Measurements from ENCODE around the gene MED12L.

Gene MED12L

GRCh38 chr3:151130428-151130827 lies 45.0 kb downstream of the MED12L start:
- Histone ChIP-seq H4K20me1 (ENCODE audit: insufficient read depth, low read length) (no peaks in the 10 kb centered on the region), H3K36me3 (replicated peaks; ENCODE audit: insufficient read depth, low read length) (no peaks in the 10 kb centered on the region), H2AFZ (ENCODE audit: low read length) (no peak overlapping the region), H3K4me3 (ENCODE audit: low read length) (no peak overlapping the region), H3K9me3 (replicated peaks; ENCODE audit: insufficient read depth, low read length) (no peaks in the 10 kb centered on the region), H3K27me3 (replicated peaks; ENCODE audit: insufficient read depth, low read length) (no peaks in the 10 kb centered on the region), H3K79me2 (ENCODE audit: low read length) (no peaks in the 10 kb centered on the region), H3K9me2 (replicated peaks; ENCODE audit: insufficient read depth, low read length) (no peaks in the 10 kb centered on the region), H3K9ac (ENCODE audit: low read length) (no peak overlapping the region), H3K27ac (ENCODE audit: low read length) (no peak overlapping the region), H3K4me1 (ENCODE audit: low read length) (peaks cover 10% of the 10 kb centered on the region), H3K4me2 (ENCODE audit: low read depth, low read length) (no peak overlapping the region), H3F3A (ENCODE audit: insufficient read depth, low read length) (0 out of 2 replicates have a peak, but pooled peaks cover 2% of the 10 kb centered on the region)
- TF ChIP-seq EZH2 (optimal IDR thresholded peaks at IDR 0.05; ENCODE audit: low read depth, low read length) (no peak), EZH2phosphoT487 (IDR thresholded peaks at IDR 0.05; ENCODE audit: low read length) (no peak)
- TF ChIP-seq, protein P1, sequence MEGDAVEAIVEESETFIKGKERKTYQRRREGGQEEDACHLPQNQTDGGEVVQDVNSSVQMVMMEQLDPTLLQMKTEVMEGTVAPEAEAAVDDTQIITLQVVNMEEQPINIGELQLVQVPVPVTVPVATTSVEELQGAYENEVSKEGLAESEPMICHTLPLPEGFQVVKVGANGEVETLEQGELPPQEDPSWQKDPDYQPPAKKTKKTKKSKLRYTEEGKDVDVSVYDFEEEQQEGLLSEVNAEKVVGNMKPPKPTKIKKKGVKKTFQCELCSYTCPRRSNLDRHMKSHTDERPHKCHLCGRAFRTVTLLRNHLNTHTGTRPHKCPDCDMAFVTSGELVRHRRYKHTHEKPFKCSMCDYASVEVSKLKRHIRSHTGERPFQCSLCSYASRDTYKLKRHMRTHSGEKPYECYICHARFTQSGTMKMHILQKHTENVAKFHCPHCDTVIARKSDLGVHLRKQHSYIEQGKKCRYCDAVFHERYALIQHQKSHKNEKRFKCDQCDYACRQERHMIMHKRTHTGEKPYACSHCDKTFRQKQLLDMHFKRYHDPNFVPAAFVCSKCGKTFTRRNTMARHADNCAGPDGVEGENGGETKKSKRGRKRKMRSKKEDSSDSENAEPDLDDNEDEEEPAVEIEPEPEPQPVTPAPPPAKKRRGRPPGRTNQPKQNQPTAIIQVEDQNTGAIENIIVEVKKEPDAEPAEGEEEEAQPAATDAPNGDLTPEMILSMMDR (IDR thresholded peaks at IDR 0.05; ENCODE audit: low read length), result no peak
- no peak for DNase-seq

DNA sequence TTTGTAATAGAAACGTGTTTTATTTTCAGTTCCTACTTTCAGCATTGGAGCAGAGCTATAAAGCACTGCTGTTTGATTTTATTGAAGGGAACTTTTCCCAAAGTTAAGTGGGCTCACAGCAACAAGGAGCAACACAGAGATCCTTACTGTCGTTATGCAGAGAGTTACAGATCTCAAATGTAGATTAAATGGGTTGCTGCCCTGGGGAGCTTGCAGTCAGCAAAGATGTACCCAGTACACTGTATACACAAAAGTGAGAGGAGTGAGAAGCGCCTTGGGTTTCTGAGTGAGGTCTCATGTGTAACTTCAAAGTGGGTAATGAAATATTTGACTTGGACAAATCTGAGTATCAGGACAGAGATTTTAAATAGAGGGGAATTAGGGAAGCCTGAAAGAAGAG lies 47.7 kb downstream of the MED12L start:
- Histone ChIP-seq H3K27ac (ENCODE audit: low read length) (no peak overlapping the region), H3K9me3 (replicated peaks; ENCODE audit: insufficient read depth, low read length) (no peaks in the 10 kb centered on the region), H3K27me3 (replicated peaks; ENCODE audit: insufficient read depth, low read length) (no peaks in the 10 kb centered on the region), H3K79me2 (ENCODE audit: low read length) (no peaks in the 10 kb centered on the region), H3K4me3 (ENCODE audit: low read length) (no peak overlapping the region), H3K4me1 (ENCODE audit: low read length) (peaks cover 21% of the 10 kb centered on the region), H3K9me2 (replicated peaks; ENCODE audit: insufficient read depth, low read length) (no peaks in the 10 kb centered on the region), H3K36me3 (replicated peaks; ENCODE audit: insufficient read depth, low read length) (no peaks in the 10 kb centered on the region), H3K4me2 (ENCODE audit: low read depth, low read length) (no peak overlapping the region), H2AFZ (ENCODE audit: low read length) (no peak overlapping the region), H4K20me1 (ENCODE audit: insufficient read depth, low read length) (no peaks in the 10 kb centered on the region), H3K9ac (ENCODE audit: low read length) (no peak overlapping the region), H3F3A (ENCODE audit: insufficient read depth, low read length) (peaks cover 9% of the 10 kb centered on the region; the same call in 1 of the 2 replicates)
- TF ChIP-seq EZH2phosphoT487 (IDR thresholded peaks at IDR 0.05; ENCODE audit: low read length) (no peak), EZH2 (optimal IDR thresholded peaks at IDR 0.05; ENCODE audit: low read depth, low read length) (no peak)
- TF ChIP-seq, protein P1 (IDR thresholded peaks at IDR 0.05; ENCODE audit: low read length), result no peak
- DNase-seq, result no peak

- TF ChIP-seq EZH2 (optimal IDR thresholded peaks at IDR 0.05; ENCODE audit: low read depth, low read length) (no peak), EZH2phosphoT487 (IDR thresholded peaks at IDR 0.05; ENCODE audit: low read length) (no peak)
- TF ChIP-seq, protein P1 (IDR thresholded peaks at IDR 0.05; ENCODE audit: low read length), result no peak
- no peak for DNase-seq
- Histone ChIP-seq H3K9me2 (replicated peaks; ENCODE audit: insufficient read depth, low read length) (no peaks in the 10 kb centered on the region), H4K20me1 (ENCODE audit: insufficient read depth, low read length) (no peaks in the 10 kb centered on the region), H3K9me3 (replicated peaks; ENCODE audit: insufficient read depth, low read length) (no peaks in the 10 kb centered on the region), H3F3A (ENCODE audit: insufficient read depth, low read length) (peaks cover 9% of the 10 kb centered on the region; the same call in 1 of the 2 replicates), H3K9ac (ENCODE audit: low read length) (no peak overlapping the region), H3K79me2 (ENCODE audit: low read length) (no peaks in the 10 kb centered on the region), H3K36me3 (replicated peaks; ENCODE audit: insufficient read depth, low read length) (no peaks in the 10 kb centered on the region), H3K4me3 (ENCODE audit: low read length) (no peak overlapping the region), H2AFZ (ENCODE audit: low read length) (no peak overlapping the region), H3K27ac (ENCODE audit: low read length) (no peak overlapping the region), H3K4me2 (ENCODE audit: low read depth, low read length) (no peak overlapping the region), H3K4me1 (ENCODE audit: low read length) (peaks cover 21% of the 10 kb centered on the region), H3K27me3 (replicated peaks; ENCODE audit: insufficient read depth, low read length) (no peaks in the 10 kb centered on the region)
Measured at GRCh38 chr3:151133917-151134450, 48.5 kb downstream of the MED12L start.
